HG03108 (cell line): ENCODE results near the gene GRIK4.
"Not testable (repeated sequence)": the region's sequence is repeated elsewhere in the genome, so short reads cannot be mapped to it uniquely, and the experiment has no call there.

ENCODE experiments used
- ATAC-seq: cut with Tn5 transposase; IDR thresholded peaks from one replicate; pipeline ENCODE4 v1.9.1; 2021; ENCODE audit warnings: moderate library complexity; ENCODE audit not compliant: unreplicated experiment

GRIK4 gene

DNA sequence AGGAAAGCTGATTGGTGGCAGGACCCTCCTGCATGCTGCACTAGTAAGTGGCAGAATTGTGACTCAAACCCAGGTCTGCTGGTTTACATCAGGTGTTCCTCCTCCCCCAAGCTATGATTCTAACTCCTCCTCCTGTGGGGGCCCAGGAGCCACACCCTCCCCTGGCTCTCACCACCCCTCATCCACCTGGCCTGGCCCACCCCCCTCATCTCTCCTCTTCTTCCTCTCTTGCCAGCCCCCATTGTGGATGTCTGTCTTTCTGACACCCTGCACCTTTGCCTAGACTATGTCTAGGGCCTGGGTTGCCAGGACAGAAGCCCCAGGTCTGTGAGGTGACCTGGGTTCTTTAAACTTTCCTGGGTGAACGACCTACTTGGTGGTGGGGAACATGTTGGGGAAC, 59.9 kb downstream of the GRIK4 start:
- no peak for ATAC-seq

DNA sequence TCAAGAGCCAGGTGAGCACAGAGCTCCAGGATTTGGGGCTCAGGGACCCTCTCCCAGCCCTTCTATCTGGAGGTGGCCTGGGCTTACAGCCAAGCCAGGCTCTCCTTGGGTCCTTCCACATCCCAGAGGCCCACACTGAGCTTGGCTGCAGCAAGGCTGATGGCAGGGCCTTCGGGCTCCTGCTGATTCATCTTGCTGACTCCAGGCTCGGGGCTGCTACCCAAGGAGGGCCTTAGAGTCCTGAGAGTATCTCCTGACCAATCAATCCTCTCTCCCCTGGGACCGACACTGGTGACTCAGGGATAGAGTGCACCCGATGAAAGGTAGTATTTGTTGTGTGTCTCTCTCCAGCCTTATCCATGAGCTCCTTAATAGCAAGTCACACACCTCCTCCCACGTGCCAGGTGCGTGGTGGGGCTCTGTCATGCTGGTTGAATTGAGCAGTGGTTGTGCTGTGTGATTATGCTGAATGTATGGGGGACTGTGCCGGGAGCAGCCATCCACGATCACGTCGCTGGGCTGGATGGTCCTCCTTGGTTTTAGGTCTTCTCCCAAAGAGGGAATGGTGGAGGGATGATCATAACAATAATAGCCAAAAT, 62.3 kb downstream of the GRIK4 start:
- ATAC-seq: no peak

DNA sequence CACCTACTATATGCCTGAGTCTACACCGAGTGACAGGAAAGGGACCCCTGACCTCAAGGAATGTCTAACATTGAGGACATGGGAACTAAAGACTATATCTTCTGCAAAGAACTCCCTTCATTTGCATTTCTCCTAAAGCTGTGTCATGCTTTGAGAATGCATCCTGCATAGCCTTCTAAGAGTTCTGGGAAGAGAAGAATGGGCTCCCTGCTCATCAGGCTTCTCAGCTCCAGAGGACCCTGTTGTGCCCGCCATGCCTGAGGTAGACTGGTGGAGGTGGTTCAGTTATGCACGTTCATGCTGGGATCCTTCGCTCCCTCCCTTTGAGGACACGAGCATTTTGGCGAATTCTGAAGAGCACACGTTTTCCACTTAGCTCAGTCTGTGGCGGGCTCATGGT, 63.3 kb downstream of the GRIK4 start:
- no peak for ATAC-seq

DNA sequence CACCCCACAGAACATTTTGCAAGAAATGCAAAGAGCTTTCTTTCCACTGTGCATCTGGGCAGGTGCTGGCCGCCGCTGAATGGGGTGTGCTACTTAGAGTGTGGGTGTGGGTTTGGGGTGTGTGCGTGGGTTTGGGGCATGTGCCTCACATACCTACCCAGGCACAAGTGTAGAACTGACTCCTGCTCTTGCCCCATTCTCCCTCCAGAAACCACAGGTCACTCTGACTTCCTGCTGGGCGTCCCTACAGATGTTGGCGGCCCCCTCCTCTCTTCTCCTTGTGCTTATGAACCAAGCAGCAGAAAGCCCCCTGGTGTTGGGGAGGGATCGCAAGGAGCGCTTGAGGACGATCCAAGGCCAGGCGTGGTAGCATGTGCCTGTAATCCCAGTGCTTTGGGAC, 63.9 kb downstream of the GRIK4 start:
- ATAC-seq: no peak

DNA sequence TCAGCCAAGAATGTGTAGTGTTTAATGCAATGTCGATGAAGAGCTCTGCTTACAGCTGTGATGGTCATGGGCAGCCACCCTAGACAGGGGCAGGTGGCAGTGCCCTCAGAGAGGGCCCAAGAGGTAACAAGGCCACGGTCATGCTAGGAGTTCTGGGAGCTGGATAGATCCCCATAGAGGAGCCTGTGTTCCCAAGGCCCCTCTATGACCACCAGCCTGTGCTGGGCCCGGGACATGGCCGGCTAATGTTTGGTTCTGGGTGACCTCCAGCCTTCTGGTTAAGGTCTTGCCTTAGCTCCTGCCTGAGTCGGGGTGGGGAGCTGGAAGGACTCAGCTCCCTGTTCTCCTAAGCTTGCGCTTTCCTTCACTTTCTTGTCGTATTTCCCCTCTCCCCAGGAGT, 65.1 kb downstream of the GRIK4 start:
- no peak for ATAC-seq

DNA sequence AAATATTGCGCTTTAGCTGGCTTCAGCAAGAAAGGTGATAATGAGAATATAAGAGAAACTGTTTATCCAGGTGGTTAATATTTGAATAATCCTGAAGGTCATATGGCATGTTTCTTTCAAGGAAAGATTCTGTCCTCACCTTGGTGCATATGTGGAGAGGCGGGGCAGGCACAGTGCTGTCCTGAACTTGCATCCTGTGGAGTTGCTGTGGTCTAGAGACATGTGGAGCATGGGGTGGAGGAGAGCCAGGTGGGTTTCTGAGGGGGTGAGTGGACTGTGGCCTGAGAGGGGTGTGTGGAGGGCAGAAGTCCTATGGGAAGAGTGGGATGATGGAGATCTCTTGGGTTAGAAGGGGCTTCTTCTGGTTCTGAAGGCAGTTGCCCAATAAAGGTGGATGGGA, 65.5 kb downstream of the GRIK4 start:
- no peak for ATAC-seq

DNA sequence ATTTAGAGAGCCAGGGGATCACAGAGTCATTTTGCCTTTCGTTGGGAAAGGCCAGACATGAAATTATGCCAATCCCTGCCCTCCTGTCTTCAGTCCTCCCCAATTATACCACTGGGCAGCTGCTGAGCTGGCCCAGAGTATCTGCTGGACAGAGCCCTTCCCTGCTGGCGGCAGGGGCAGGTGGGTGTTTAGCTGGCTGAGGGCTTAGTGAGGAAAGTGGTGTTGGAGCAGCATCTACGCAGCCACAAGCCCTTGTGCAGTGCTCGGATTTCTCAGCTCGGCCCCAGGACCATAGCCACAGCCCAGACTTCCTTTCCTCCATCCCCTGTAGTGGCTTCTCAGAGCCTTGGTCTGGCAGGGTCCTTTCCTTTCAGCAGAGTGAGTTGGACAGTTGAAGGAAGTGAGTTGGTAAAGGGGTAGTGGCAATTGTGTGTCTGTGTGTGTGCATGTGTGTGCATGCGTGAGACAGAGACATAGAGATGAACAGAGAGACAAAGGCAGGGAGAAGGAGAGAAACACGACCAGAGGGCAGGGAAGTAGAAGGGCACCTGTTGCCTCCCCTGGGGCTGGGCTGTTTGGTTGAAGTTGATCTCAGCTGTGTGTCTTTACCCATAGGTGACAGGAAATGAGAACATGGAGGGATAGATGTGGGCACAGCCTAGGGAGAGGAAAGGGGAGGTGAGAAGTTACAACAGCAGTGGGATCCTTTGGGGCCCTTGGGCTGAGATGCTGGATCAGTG, 66.2 kb downstream of the GRIK4 start:
- ATAC-seq: no peak

DNA sequence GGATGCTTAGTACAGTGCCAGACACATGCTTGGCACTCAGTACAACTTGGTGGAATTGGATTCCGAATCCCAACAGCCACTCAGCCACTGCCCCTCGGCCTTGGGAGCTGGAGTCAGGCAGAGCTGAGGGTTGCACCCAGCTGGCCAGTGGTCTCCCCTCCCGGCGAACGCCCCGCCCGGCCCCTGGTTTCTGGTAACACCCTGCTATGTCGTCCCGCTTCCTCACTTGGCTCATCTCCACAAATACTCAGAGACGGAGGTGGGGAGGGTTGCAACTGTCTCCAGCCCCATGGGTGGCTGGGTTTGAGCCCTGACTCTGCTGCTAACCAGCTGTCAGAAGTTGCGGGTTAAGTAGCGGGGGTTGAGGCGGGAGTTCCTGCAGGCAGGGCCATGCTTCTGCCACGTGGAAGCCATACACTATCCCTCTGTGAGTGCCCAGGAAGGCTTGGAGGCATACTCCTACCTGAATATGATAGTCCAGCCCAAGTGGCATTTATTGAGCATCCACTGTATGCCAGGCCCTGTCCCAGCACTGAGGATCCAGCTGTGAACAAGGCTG, 67.1 kb downstream of the GRIK4 start:
- ATAC-seq: no peak

DNA sequence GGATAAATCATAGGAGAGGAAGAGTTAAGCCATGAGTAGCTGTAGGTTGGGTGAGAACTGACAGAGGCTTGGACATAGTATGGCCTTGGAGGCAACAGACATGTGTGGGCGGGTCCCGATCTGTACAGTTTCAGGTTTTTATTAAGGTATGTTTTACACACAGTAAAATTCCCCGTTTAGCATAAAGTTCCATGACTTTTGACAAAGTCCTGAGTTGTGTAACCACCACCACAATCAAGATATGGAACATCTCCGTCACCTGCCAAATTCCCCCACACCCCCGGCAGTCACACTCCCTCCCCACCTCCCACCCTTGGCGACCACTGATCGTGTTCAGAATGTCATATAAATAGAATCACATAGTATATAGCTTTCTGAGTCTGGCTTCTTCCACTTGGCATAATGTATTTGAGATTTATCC, 68.1 kb downstream of the GRIK4 start:
- ATAC-seq: no peak

DNA sequence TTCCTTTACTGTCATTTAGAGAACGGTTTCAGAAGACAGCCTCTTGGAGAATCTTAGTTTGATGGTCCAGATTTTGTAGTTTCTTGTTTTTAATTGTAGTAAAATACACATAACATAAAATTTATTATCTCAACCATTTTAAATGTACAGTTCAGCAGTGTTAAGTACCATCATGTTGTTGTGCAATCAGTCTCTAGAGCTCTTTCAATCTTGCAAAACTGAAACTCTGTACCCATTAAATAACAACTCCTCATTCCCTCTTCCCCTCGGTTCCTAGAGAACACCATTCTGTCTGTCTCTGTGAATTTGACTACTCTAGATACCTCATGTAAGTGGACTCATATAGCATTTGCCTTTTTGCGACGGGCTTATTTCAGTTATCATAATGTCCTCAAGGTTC, 69.8 kb downstream of the GRIK4 start:
- ATAC-seq: no peak

DNA sequence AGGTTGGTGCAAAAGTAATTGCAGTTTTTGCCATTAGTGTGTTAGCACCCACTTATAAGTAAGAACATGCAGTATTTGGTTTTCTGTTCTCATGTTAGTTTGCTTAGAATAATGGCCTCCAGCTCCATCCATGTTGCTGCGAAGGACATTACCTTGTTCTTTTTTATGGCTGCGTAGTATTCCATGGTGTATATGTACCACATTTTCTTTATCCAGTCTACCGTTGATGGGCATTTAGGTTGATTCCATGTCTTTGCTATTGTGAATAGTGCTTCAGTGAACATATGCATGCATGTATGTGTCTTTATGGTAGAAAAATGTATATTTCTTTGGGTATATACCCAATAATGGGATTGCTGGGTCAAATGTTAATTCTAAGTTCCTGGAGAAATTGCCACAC, 71.0 kb downstream of the GRIK4 start:
- ATAC-seq: not testable (repeated sequence)

DNA sequence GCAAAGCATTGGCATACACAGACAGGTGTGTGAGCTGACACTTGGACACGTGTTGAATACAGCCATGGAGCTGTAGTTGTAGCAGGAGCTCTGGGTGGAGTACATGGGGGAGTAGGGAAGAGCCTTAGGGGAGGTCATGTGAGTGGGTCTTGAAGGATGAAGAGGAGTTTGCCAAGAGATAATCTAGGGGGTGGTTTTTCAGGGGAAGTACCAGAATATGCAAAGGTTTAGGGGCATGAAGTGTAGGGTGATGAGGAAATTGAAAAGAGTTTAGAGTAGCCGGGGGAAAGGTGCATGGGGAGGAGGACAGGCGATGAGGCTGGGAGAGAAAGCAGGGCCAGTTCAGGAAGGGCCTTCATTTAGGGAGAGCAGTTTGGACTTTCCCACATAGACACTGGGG, 74.5 kb downstream of the GRIK4 start:
- no peak for ATAC-seq

DNA sequence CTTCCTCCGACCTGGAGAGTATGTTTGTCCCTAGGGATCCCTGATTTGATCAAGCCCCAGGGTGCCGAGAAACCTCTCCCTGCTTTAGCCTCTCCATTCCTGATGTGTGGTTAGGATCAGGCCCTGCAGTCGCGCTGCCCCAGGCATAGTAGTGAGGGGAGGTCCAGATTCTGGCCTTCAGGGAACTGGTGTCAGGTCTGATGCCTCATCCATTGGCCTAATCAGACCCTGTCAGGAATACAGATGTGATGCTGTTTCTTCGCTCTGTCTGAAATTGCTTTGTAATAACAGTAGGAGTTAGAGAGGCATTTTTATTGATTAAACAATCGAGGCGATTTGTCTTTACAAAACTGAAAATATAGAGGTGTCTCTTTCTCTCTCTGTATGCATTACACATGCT, 75.2 kb downstream of the GRIK4 start:
- ATAC-seq: no peak

DNA sequence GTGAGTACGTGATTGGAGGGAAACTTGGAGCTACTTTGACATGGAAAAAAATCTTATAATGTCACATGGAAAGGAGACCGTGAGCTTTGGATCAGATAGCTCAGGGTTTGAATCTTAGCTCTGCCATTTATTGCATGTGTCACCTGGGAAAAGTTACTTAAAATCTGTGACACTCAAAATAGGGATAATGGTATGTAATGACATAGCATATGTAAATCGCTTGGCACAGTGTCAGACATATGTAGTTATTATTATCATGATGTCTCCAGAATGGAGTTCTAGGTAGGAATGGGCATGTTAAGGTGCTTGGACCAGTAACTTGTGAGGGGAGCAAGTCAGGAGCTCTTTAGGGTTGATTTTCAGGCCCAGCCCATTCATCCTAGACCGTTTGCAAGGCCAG, 75.8 kb downstream of the GRIK4 start:
- ATAC-seq: no peak

DNA sequence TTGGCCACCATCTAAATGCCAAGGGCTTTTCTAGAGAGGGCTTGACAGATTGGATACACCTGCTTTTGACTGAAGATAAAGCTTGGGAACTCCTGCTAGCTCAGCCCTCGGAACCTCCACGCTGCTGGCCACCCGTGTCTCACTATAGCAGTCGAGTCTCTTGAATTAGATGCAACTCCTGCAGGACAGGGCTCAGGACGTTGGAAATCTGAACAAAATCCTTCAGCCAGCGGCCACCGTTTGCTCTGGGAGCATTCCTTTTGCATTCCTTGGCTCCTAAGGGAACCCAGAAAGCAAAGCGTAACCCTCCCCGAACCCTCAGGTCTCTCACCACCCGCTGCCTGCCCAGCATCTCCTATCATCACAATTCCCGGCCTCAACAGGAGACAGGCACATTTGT, 77.8 kb downstream of the GRIK4 start:
- ATAC-seq: no peak

DNA sequence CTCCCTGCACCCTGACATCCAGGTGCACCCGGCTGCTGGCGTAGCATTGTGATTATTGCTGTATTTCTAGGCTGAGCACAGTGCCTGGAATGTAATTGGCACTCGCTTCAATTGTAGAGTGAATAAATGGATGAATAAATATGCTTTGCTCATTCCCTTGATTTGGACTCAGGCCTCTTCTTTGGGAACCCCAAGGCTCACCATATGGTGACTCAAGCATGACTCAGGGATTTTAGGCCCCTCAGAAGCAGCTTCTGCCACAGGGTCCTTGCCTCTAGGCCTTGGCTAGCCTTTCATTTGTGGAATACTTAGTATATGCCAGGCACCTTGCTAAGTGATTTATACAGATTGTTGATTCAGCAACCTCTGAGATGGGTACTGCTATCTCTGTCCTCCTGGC, 78.9 kb downstream of the GRIK4 start:
- no peak for ATAC-seq

DNA sequence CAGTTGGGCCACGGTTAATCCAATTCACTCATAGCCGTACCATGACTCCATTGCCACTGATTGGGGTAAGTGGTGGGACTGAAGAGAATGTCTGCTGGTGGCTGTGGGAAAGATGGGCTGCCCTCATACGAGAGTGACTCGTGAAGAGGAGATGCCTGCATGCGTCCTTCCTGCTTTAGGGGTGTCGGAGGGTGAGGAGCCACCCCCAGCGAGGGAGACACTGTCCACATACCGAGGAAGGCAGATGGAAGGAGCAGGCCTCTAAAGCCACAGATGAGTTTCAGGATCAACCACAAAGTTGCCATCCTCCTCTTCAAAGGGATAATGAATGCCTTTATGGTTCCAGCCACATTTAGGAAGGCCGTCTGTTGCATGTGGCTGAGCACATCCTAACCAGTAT, 83.2 kb downstream of the GRIK4 start:
- no peak for ATAC-seq

DNA sequence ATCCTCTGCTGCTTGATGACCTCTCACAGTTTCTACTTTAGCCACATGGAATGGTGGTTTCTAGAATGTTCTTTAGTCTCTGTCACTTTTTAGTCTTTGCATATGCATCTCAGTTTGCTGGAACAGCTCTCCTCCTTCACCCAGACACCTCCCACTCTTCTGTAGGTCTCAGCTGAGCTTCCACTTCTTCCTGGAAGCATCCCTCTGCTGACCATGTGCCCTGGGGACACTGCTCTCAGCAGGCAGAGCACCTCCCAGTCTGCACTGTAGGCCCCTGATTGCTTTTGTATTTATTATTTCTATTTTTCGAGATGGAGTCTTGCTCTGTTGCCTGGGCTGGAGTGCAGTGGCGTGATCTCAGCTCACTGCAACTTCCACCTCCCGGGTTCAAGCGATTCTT, 84.0 kb downstream of the GRIK4 start:
- ATAC-seq: no peak

DNA sequence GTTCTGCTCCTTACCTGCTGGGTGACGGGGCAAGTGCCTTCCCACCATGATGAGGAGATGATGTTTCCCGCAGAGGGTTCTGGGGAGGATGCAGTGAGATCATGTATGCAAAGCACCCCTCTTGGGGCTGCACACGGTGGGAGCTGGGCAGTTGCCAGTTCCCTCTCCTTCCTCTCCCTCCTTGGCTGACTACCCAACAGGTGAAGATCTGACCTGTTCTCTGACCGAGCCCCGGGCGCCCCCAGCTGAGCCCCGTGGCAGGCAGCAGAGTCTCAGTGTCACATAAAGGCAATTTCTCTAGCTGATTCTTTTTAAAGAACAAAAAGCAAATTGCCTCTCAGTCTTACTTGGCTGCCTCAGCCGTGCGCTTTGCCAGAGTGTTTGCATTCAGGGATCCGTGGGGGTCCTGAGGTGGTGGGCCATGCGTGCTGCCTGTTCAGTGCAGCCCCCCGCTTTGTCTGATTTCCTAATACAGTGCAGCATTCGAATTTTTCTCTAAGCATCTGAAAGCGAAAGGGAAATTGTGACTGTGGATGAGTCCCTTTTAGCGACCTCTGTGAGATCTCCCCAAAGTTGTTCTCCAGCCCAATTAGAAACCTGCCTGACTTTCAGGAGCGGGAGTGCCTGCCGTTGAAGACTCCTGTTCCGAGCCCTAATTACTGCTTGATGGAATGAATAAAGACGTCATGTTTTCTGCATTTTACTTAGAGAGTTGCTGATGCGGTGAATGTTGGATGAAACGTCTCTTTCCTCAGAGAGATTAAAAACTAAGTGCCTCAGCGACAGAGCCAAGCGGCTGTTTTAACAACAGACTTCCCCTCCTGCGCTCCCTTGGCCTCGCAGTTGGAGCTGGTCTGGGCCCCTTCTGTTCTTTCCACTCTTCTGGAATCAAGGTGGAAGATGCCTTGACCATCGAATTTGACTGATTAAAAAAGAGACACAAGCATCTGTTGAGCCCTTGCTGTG, 86.0 kb downstream of the GRIK4 start:
- no peak for ATAC-seq

DNA sequence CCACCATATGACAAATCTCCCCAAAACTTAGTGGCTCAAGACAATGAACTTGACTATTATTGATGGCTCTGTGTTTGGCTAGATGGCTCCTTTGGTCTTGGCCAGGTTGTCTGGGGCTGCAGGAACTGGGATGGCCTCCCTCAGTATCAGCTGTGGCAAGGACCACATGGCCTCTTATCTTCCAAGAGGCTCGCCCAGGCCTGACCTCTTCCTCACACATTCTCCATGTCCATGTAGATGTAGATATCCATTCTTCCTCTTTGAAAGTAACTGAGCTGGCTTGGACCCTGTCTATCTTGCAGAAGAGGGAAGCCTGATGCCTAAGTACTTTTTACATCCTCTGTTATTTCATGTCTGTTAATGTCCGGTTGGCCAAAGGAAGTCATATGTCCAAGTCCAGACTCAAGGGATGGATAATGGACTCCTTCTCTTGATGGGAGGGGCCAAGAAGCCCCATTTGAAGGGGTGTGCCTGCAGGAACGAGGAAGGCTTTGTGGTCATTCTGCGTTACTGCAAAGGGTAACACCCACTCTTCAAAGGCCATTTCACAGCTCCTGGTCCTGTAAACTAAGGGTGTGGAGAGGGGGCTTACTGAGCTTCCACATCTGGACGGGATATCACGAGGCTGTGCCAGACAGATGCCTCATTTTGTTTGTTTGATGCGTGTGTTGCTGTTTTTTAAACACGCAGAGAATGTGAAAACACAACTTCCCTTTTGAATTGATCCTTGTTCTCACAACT, 87.1 kb downstream of the GRIK4 start:
- no peak for ATAC-seq
